K562 (cell line): ENCODE measurements around the gene PHC3. TPM values are rescaled to one million over a fixed set of nuclear protein-coding genes. Genes with fewer than 3 reads are reported as not detected.
A peak's percentile ranks its signal among the peaks of the same experiment; 100 is the strongest.

Source experiments
- ATF1 ChIP-seq, 2 experiments: fragments of 450-650 bp in 1 of 2; IDR thresholded peaks; 2 replicates each; pipeline ENCODE4 v1.6.1; 2016; ENCODE audit warnings: missing compliant biosample characterization in 1 of 2, missing genetic modification characterization in 1 of 2
- BRCA1 ChIP-seq, 2 experiments: fragments of 450-650 bp in 1 of 2; sonication (generic) in 1 of 2; formaldehyde crosslinking in 1 of 2; IDR thresholded peaks; 2 replicates each; pipeline versions ENCODE4 v1.5.0 to v1.6.1; 2017 to 2020; ENCODE audit warnings: mild to moderate bottlenecking in 1 of 2, missing genetic modification reagents in 1 of 2
- C11orf30 ChIP-seq: fragments of 450-650 bp; IDR thresholded peaks from 2 replicates; pipeline ENCODE4 v1.6.1; 2016; ENCODE audit warnings: low read depth, mild to moderate bottlenecking
- CEBPB ChIP-seq: fragments of 450-650 bp; IDR thresholded peaks from 2 replicates; pipeline ENCODE4 v1.6.1; 2016; ENCODE audit warnings: missing genetic modification characterization, missing compliant biosample characterization
- CGGBP1 ChIP-seq: fragments of 250-450 bp; sonication (Bioruptor Pico); IDR thresholded peaks from 2 replicates; pipeline ENCODE4 v1.9.0; 2021; ENCODE audit warnings: mild to moderate bottlenecking
- CREM ChIP-seq: IDR thresholded peaks from 2 replicates; pipeline ENCODE4 v1.6.1; 2014; ENCODE audit warnings: antibody characterized with exemption, low read depth
- CTBP1 ChIP-seq: fragments of 450-650 bp; IDR thresholded peaks from 2 replicates; pipeline ENCODE4 v1.6.1; 2016; ENCODE audit warnings: borderline replicate concordance
- DPF2 ChIP-seq: fragments of 450-650 bp; IDR thresholded peaks from 2 replicates; pipeline ENCODE4 v1.6.1; 2016
- FOXP1 ChIP-seq: sonication (generic); formaldehyde crosslinking; IDR thresholded peaks from 2 replicates; pipeline ENCODE4 v1.8.0; 2022; ENCODE audit warnings: mild to moderate bottlenecking, missing genetic modification reagents
- HCFC1 ChIP-seq: IDR thresholded peaks from 2 replicates; pipeline ENCODE4 v1.6.1; 2012; ENCODE audit warnings: low read depth, low read length, improper control_type of control experiment
- HLTF ChIP-seq: fragments of 450-650 bp; IDR thresholded peaks from 2 replicates; pipeline ENCODE4 v1.6.1; 2016
- KDM1A ChIP-seq, 2 experiments: fragments of 450-650 bp; IDR thresholded peaks; 2 replicates each; pipeline ENCODE4 v1.6.1; 2016; ENCODE audit warnings: mild to moderate bottlenecking in 2 of 2
- KHSRP ChIP-seq: fragments of 450-650 bp; IDR thresholded peaks from 2 replicates; pipeline ENCODE4 v1.6.1; 2017
- MAX ChIP-seq: sonication (generic); formaldehyde crosslinking; IDR thresholded peaks from 2 replicates; pipeline ENCODE4 v1.9.0; 2022; ENCODE audit warnings: mild to moderate bottlenecking, missing genetic modification reagents
- MCM5 ChIP-seq: fragments of 450-650 bp; IDR thresholded peaks from 2 replicates; pipeline ENCODE4 v1.6.1; 2016; ENCODE audit warnings: low read depth
- MYNN ChIP-seq, 2 experiments: sonication (generic); formaldehyde crosslinking in 1 of 2; IDR thresholded peaks; 2 replicates each; pipeline versions ENCODE4 v1.5.0 to v1.6.1; 2016 to 2020; ENCODE audit warnings: antibody characterized with exemption in 1 of 2, missing genetic modification reagents in 1 of 2
- NFIX ChIP-seq: fragments of 250-450 bp; sonication (Bioruptor Pico); IDR thresholded peaks from 2 replicates; pipeline ENCODE4 v1.4.0; 2020; ENCODE audit warnings: low read depth, mild to moderate bottlenecking, moderate library complexity
- NR3C1 ChIP-seq: sonication (generic); formaldehyde crosslinking; IDR thresholded peaks from 2 replicates; pipeline ENCODE4 v1.8.1; 2022; ENCODE audit warnings: missing genetic modification reagents
- POLR2H ChIP-seq: IDR thresholded peaks from 2 replicates; pipeline ENCODE4 v1.6.1; 2016; ENCODE audit warnings: missing genetic modification characterization, low read depth, mild to moderate bottlenecking, control low read depth, missing compliant biosample characterization, moderate library complexity
- RB1 ChIP-seq: fragments of 450-650 bp; IDR thresholded peaks from 2 replicates; pipeline ENCODE4 v1.6.1; 2017; ENCODE audit warnings: low read depth, mild to moderate bottlenecking
- SMAD4 ChIP-seq: fragments of 250-450 bp; sonication (Bioruptor Pico); conservative IDR thresholded peaks from 2 replicates; pipeline ENCODE4 v1.8.0; 2021; ENCODE audit warnings: inconsistent platforms, mild to moderate bottlenecking, moderate library complexity
- TAF15 ChIP-seq: fragments of 200-400 bp; formaldehyde crosslinking; IDR thresholded peaks from 2 replicates; pipeline ENCODE4 v1.6.1; 2017; ENCODE audit warnings: mild to moderate bottlenecking, low read depth, low read length, moderate library complexity
- TOE1 ChIP-seq, 2 experiments: fragments of 450-650 bp in 1 of 2; sonication (generic) in 1 of 2; formaldehyde crosslinking in 1 of 2; IDR thresholded peaks; 2 replicates each; pipeline versions ENCODE4 v1.7.1 to v1.8.0; 2016 to 2022; ENCODE audit warnings: borderline replicate concordance in 2 of 2, mild to moderate bottlenecking in 2 of 2, antibody characterized with exemption in 1 of 2, inconsistent platforms in 1 of 2, low read depth in 1 of 2, missing genetic modification reagents in 1 of 2, moderate library complexity in 1 of 2
- ZBTB33 ChIP-seq: sonication (generic); formaldehyde crosslinking; IDR thresholded peaks from 2 replicates; pipeline ENCODE4 v1.8.1; 2023; ENCODE audit warnings: mild to moderate bottlenecking, missing genetic modification reagents
- ZNF431 ChIP-seq: sonication (generic); formaldehyde crosslinking; IDR thresholded peaks from 2 replicates; pipeline ENCODE4 v1.8.0; 2022; ENCODE audit warnings: mild to moderate bottlenecking, missing genetic modification reagents
- ZNF512 ChIP-seq: IDR thresholded peaks from 2 replicates; pipeline ENCODE4 v1.6.1; 2016; ENCODE audit warnings: missing genetic modification characterization, missing compliant biosample characterization
- ZNF583 ChIP-seq: fragments of 250-450 bp; sonication (Bioruptor Pico); IDR thresholded peaks from 2 replicates; pipeline ENCODE4 v1.4.0; 2020
- ZNF584 ChIP-seq: fragments of 200-800 bp; sonication (Bioruptor generic); IDR thresholded peaks from 2 replicates; pipeline ENCODE4 v1.6.1; 2016; ENCODE audit warnings: low read depth, mild to moderate bottlenecking, missing genetic modification characterization, missing compliant biosample characterization
- polyA plus RNA-seq, 8 experiments: library from polyadenylated mRNA; depleted of rRNA in 4 of 8; stranded (reverse) in 5 of 8; unstranded in 3 of 8; fragments of >200 nt; fragmentation: Nextera tagmentation in 2 of 8; fragmentation: Illumina TruSeq in 1 of 8; extraction: Ambion mirVana in 2 of 8; extraction: Trizol in 1 of 8; gene quantifications; 2 replicates each; pipeline versions ENCODE4 v1.2.1 to v1.2.3, GENCODE V29; 2011 to 2014; ENCODE audit warnings: inconsistent platforms in 1 of 8, missing spikeins in 1 of 8
- total RNA-seq, 7 experiments: library from RNA; depleted of rRNA in 6 of 7; stranded (reverse); fragments of >200 nt in 6 of 7; fragmentation: Illumina TruSeq in 2 of 7; extraction: Trizol in 2 of 7; gene quantifications; 2 replicates each; pipeline versions ENCODE4 v1.2.1 to v1.2.3, GENCODE V29; 2011 to 2021; ENCODE audit warnings: low replicate concordance in 1 of 7

Gene PHC3
- total and polyA plus RNA-seq, 9 of the 15 experiments (the other 6 are each of a cell fraction or from before 2014, with no cell fraction given): 3.1 to 21.6 (median 10.5) TPM

GRCh38 chr3:170128977-170129431 is 52.5 kb downstream of the PHC3 start (continued):
- no peak for TF ChIP-seq TOE1 (IDR thresholded peaks at IDR 0.05; ENCODE audit: borderline replicate concordance)
- TF ChIP-seq TOE1 (CRISPR knock-in tag; IDR thresholded peaks at IDR 0.05; ENCODE audit: borderline replicate concordance, low read depth): no peak
- no peak for TF ChIP-seq ZNF584 (CRISPR knock-in tag)
- peak; percentile 71 for TF ChIP-seq SMAD4
- TF ChIP-seq KHSRP: no peak
- no peak for TF ChIP-seq ZNF431
- no peak for TF ChIP-seq KDM1A (IDR thresholded peaks at IDR 0.05)
- TF ChIP-seq POLR2H: no peak
- peak; percentile 33; the same call in 1 of the 2 replicates for TF ChIP-seq CTBP1
- TF ChIP-seq RB1: no peak
- TF ChIP-seq C11orf30: peak; percentile 50; the same call in 1 of the 2 replicates
- TF ChIP-seq CEBPB (tag): peak; percentile 42; the same call in 1 of the 2 replicates
- TF ChIP-seq DPF2: peak; percentile 55
- TF ChIP-seq CGGBP1 (CRISPR knock-in tag): no peak
- TF ChIP-seq MCM5: no peak
- no peak for TF ChIP-seq NFIX (CRISPR knock-in tag)
- no peak for TF ChIP-seq HCFC1
- no peak for TF ChIP-seq ZNF583
- TF ChIP-seq FOXP1: no peak
- no peak for TF ChIP-seq TAF15
- no peak for TF ChIP-seq MAX (CRISPR knock-in tag)
- TF ChIP-seq ATF1 (CRISPR knock-in tag; IDR thresholded peaks at IDR 0.05): no peak
- TF ChIP-seq ATF1 (tag; IDR thresholded peaks at IDR 0.05): 0 out of 2 replicates have a peak, but pooled peaks have one; percentile 23
- no peak for TF ChIP-seq NR3C1
- no peak for TF ChIP-seq BRCA1 (IDR thresholded peaks at IDR 0.05)
- TF ChIP-seq BRCA1 (CRISPR knock-in tag; IDR thresholded peaks at IDR 0.05): no peak
- TF ChIP-seq MYNN (IDR thresholded peaks at IDR 0.05): no peak
- TF ChIP-seq MYNN (CRISPR knock-in tag; IDR thresholded peaks at IDR 0.05): no peak
- no peak for TF ChIP-seq HLTF
- no peak for TF ChIP-seq ZNF512 (tag)
- TF ChIP-seq CREM: no peak
- TF ChIP-seq ZBTB33 (CRISPR knock-in tag): no peak
